ENCODE results near the gene PANK4.

DNA sequence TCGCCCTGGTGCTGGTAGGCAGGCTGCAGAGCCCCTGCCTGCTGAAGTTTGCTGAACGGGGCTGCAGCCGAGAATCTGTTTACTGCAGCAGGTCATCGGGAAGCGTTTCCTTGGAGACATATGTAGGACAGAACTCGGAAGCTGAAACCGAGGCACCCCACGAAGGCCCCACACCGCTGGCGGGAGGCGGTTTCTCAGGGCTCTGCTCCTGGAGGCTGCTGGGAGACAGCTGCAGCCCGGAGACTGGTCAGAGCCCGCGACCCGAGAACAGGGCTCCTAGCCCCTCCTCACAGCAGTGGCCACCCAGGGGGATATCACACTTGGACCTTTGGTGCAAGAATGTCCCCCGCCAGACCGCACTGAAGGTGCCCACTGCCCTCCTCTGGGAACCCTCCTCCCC is 63.0 kb downstream of the PANK4 start:
- TF ChIP-seq POLR2AphosphoS5 (IDR thresholded peaks at IDR 0.05; ENCODE audit: borderline replicate concordance, low read depth, low read length) (no peak), EZH2 (IDR thresholded peaks at IDR 0.05) (no peak), FOXP2 (optimal IDR thresholded peaks at IDR 0.05; ENCODE audit: control extremely low read depth, extremely low read length, insufficient read depth) (no peak)
